Measurements from ENCODE around the gene TMEM63A.

Gene TMEM63A

DNA sequence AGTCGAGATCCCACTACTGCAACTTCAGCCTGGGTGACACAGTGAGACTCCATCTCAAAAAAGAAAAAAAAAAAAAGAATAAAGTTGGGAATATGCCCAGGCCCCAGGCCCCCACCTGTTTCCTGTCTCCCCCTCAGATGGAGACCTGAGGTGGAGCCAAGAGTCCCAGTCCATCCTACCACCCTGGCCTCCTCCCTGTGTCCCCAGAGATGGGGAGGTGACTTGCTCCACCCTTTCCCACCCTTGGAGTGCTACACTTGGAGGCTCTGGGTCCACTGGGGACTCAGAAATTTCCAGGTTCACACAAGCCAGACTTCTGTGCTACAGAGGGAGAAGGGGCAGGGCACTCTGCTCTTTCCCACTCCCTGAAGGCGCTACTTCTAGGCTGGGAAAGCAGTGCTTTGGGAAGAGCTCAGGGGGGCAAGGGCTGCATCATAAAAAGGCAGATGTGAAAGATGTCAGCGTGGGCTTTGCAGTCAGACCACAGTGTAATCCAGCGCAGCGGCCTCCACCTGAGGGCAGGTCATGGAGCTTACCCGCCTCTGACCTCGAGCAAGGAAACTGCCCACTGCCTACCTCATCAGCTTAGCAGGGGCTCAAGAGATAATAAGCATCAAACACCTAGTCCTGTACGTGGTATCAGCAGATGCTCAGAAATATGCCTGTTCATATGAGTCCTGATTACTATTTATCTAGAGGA lies 13.4 kb downstream of the TMEM63A start:
- TF ChIP-seq, protein P1, sequence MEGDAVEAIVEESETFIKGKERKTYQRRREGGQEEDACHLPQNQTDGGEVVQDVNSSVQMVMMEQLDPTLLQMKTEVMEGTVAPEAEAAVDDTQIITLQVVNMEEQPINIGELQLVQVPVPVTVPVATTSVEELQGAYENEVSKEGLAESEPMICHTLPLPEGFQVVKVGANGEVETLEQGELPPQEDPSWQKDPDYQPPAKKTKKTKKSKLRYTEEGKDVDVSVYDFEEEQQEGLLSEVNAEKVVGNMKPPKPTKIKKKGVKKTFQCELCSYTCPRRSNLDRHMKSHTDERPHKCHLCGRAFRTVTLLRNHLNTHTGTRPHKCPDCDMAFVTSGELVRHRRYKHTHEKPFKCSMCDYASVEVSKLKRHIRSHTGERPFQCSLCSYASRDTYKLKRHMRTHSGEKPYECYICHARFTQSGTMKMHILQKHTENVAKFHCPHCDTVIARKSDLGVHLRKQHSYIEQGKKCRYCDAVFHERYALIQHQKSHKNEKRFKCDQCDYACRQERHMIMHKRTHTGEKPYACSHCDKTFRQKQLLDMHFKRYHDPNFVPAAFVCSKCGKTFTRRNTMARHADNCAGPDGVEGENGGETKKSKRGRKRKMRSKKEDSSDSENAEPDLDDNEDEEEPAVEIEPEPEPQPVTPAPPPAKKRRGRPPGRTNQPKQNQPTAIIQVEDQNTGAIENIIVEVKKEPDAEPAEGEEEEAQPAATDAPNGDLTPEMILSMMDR (IDR thresholded peaks at IDR 0.05), result no peak
- H3K4me3 Mint-ChIP-seq, result no peak overlapping the region
- H3K9me3 Mint-ChIP-seq, result no peaks in the 10 kb centered on the region
- peaks cover 45% of the 10 kb centered on the region for H3K4me1 Mint-ChIP-seq
- H3K27ac Mint-ChIP-seq, result no peak overlapping the region
- no peak for DNase-seq
- H3K36me3 Mint-ChIP-seq (ENCODE audit: low read depth), result peaks cover 35% of the 10 kb centered on the region
- no peaks in the 10 kb centered on the region for H3K27me3 Mint-ChIP-seq (ENCODE audit: low read depth, poor library complexity)

DNA sequence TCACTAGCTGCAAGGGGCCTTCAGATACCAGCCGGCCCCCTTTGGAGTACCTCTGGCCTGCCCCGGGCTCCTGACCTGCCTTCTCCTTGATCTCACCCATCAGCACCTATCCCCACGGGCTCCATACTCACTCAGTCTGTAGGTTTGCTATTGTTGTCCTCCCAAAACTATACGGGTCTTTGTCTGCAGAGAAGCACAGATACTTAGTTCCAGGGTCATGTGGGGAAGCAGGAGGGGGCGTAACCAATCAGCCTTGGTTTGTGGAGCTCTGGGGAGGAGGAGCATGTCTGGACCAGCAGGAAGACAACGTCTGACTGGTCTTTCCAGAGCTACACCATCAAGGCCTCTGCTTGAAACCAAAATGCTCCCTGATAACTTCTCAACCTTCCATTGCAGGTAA lies 15.2 kb downstream of the TMEM63A start:
- Mint-ChIP-seq H3K4me1 (peaks cover 33% of the 10 kb centered on the region), H3K36me3 (ENCODE audit: low read depth) (peaks cover 37% of the 10 kb centered on the region), H3K4me3 (no peak overlapping the region), H3K27ac (peak overlapping the region; percentile 87), H3K27me3 (ENCODE audit: low read depth, poor library complexity) (no peaks in the 10 kb centered on the region), H3K9me3 (no peaks in the 10 kb centered on the region)
- no peak for DNase-seq
- TF ChIP-seq, protein P1 (IDR thresholded peaks at IDR 0.05), result no peak

DNA sequence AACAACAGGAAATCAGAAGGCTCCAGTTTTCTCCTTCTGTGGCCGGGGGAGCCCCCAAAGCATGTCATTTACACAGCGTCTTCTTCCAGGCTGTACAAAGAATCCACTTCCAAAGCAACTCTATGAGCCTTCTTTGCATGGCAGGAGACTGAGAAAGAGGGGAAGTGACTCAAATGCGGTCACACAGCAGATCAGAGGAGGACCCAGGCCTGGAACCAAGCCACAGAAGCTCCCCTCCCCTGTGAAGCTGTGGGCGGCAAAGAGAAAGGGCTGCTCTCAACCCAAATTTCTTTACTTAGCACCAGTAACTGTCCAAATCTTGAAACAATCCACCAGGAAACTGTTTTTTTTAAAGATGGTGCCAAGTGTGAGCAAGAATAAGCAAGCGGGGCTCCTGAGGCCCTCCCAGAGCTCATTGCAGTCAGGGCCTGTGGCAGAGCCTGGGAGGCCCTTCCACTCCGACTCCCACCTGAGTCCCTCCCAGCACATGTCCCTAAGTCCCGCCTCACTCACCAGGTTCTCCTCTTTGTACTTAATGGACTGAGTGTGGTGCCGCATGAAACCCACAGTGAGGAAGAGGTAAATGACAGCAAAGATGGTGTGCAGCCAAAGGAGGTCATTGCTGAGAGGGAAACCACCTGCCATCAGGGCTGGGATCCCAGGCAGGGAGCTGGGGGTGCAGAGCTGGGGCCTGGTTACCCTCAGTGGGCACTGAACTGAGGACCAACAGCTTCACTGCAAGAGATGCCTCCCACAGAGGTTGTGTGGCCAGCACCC lies 15.9 kb downstream of the TMEM63A start:
- TF ChIP-seq, protein P1 (IDR thresholded peaks at IDR 0.05), result no peak
- H3K36me3 Mint-ChIP-seq (ENCODE audit: low read depth), result peaks cover 41% of the 10 kb centered on the region
- peak overlapping the region; percentile 91 for H3K27ac Mint-ChIP-seq

DNA sequence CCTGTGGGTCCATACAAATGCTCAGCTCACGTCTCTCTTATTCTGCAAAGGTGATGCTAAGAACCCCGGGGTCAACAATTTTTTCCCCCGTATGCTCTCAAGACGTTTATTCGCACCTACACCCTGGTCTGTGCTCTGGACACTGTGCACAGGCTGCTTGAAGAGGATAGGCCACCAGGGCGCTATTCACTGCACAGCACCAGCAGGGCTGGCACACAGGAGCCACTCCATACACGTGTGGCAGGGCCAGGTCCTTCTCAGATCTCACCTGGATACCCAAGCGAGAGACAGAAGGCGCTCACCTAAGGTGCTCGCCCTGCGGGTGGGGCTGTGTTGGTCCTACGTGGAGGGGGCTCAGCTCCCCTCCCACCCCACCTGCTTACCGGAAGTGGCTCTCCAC lies 16.7 kb downstream of the TMEM63A start:
- H3K36me3 Mint-ChIP-seq (ENCODE audit: low read depth), result peaks cover 41% of the 10 kb centered on the region
- peaks cover 26% of the 10 kb centered on the region for H3K4me1 Mint-ChIP-seq
- H3K4me3 Mint-ChIP-seq, result no peak overlapping the region
- TF ChIP-seq, protein P1 (IDR thresholded peaks at IDR 0.05), result no peak
- H3K27ac Mint-ChIP-seq, result no peak overlapping the region
- DNase-seq, result no peak
- H3K27me3 Mint-ChIP-seq (ENCODE audit: low read depth, poor library complexity), result no peaks in the 10 kb centered on the region
- H3K9me3 Mint-ChIP-seq, result no peaks in the 10 kb centered on the region

More for the DNA sequence above, 15.9 kb downstream of the TMEM63A start:
- no peak for DNase-seq
- no peaks in the 10 kb centered on the region for H3K27me3 Mint-ChIP-seq (ENCODE audit: low read depth, poor library complexity)
- no peak overlapping the region for H3K4me3 Mint-ChIP-seq
- H3K9me3 Mint-ChIP-seq, result no peaks in the 10 kb centered on the region
- H3K4me1 Mint-ChIP-seq, result peaks cover 28% of the 10 kb centered on the region

DNA sequence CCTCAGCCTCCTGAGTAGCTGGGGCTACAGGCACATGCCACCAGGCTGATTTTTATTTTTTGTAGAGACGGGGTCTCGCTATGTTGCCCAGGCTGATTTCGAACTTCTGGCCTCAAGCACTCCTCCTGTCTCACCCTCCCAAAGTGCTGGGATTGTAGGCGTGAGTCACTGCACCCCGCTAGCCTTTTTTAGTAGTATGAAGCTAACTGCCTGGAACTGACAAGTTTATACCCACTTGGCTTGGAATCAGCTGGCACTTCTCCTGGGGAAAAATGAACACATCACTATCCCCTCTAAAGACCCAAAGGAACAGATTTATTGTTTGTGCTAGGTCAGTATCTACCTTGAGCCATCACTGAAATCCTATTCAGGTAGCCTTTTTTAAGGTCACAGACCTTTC lies 19.0 kb downstream of the TMEM63A start:
- H3K27ac Mint-ChIP-seq, result no peak overlapping the region
- H3K27me3 Mint-ChIP-seq (ENCODE audit: low read depth, poor library complexity), result no peaks in the 10 kb centered on the region
- H3K4me3 Mint-ChIP-seq, result no peak overlapping the region
- H3K9me3 Mint-ChIP-seq, result no peaks in the 10 kb centered on the region
- H3K36me3 Mint-ChIP-seq (ENCODE audit: low read depth), result peaks cover 30% of the 10 kb centered on the region
- TF ChIP-seq, protein P1 (IDR thresholded peaks at IDR 0.05), result no peak
- DNase-seq, result no peak
- H3K4me1 Mint-ChIP-seq, result peaks cover 26% of the 10 kb centered on the region
